Activated T-cell treated with anti-CD3 and anti-CD28 coated beads, Interleukin-2, amount 50 U/mL, for 4 hours (primary cell): Measurements from ENCODE around the gene ALG9. TPM values are rescaled to one million over a fixed set of nuclear protein-coding genes. Genes with fewer than 3 reads are reported as not detected.

ENCODE experiments used
- ATAC-seq, 2 donors: fragments of 200-7000 bp; cut with Tn5 transposase; one replicate each; pipeline ENCODE4 v1.10.0; 2021
- DNase-seq: peaks from one replicate; pipeline ENCODE4 v3.0.0-alpha.2; 2020
- H3K27me3 Mint-ChIP-seq: one replicate; pipeline ENCODE4 v1.8.0; 2021; ENCODE audit warnings: low read depth, mixed read lengths
- H3K36me3 Mint-ChIP-seq: one replicate; pipeline ENCODE4 v1.8.0; 2022; ENCODE audit warnings: mixed read lengths; ENCODE audit not compliant: insufficient read depth
- H3K4me1 Mint-ChIP-seq: one replicate; pipeline ENCODE4 v1.8.0; 2021; ENCODE audit warnings: low read depth, mixed read lengths
- H3K4me3 Mint-ChIP-seq: one replicate; pipeline ENCODE4 v1.8.0; 2021; ENCODE audit warnings: mild to moderate bottlenecking, moderate library complexity, mixed read lengths
- H3K9me3 Mint-ChIP-seq: one replicate; pipeline ENCODE4 v1.8.0; 2021; ENCODE audit warnings: mixed read lengths
- total RNA-seq, 3 donors: library from RNA; stranded (reverse); gene quantifications; one replicate each; pipeline ENCODE4 v1.2.1, GENCODE V29; 2021

Gene ALG9
- total RNA-seq, 3 donors from 2014 or later: 22.9 to 24.2 (median 23.8) TPM

GRCh38 chr11:111834432-111835163 is 36.8 kb downstream of the ALG9 start:
- Mint-ChIP-seq H3K36me3 (peaks cover 39% of the 10 kb centered on the region), H3K4me1 (no peaks in the 10 kb centered on the region), H3K9me3 (no peaks in the 10 kb centered on the region), H3K27me3 (no peaks in the 10 kb centered on the region), H3K4me3 (no peak overlapping the region)
- DNase-seq (no peak), ATAC-seq (no peak)

DNA sequence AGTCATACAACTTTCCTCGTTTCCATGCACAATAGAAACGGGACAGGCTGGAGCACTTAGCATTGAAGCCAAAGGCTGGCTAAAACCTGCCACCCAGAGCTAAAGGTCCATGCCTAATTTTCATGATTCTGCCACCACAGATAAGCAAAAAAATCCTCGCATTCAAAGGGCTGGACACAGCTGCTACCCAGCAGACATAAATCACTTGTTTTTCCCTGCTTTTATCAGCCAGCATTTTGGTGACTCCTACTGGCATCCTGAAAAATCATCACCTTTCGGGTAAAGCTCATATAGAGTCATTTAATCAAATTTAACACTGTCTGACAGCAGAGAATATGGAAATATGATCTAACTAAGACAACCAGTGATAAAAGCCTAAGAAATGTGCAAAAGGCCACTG is 37.9 kb downstream of the ALG9 start:
- DNase-seq (no peak), ATAC-seq (no peak)
- peaks cover 8% of the 10 kb centered on the region for H3K4me1 Mint-ChIP-seq
- no peaks in the 10 kb centered on the region for H3K9me3 Mint-ChIP-seq
- peaks cover 46% of the 10 kb centered on the region for H3K36me3 Mint-ChIP-seq
- H3K27me3 Mint-ChIP-seq: no peaks in the 10 kb centered on the region
- no peak overlapping the region for H3K4me3 Mint-ChIP-seq

DNA sequence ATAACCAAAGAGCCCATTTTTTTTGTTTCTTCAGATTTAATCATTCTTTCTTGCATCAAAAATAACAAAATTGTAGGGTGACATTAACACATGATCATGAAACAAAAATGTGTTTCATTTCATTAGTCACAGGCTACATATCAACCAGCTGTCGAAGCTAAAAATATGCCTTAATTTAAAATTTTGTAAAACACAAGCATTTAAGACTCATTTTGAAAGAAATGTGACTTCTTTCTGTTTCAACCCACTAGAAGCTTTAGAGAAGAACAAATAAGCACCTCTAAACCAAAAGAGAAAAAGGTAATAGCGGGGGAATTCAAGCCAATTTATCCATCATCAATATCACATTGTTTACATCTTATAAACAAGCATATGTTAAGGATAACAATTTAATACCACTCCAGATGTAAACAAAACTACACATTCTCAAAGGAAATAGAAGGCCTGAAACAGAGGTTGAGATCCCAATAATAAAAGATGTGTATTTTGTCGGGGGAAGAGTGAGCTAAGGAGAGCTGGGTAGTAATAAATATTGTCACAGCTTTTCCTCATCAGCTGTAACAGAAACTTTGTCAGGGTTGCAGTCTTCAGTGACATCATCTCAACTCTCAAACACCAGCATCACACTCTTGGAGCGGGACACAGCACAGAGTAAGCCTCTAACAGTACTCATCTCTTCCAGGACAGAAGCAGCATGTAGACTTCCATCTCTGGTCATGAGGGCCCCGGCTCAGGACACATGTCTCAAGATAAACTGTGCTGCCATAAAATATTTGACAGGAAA is 42.0 kb downstream of the ALG9 start:
- peaks cover 29% of the 10 kb centered on the region for H3K36me3 Mint-ChIP-seq
- peak; percentile 55 to 67 for ATAC-seq
- H3K4me3 Mint-ChIP-seq: no peak overlapping the region
- DNase-seq: no peak
- H3K27me3 Mint-ChIP-seq: no peaks in the 10 kb centered on the region
- H3K9me3 Mint-ChIP-seq: no peaks in the 10 kb centered on the region
- H3K4me1 Mint-ChIP-seq: peaks cover 8% of the 10 kb centered on the region

DNA sequence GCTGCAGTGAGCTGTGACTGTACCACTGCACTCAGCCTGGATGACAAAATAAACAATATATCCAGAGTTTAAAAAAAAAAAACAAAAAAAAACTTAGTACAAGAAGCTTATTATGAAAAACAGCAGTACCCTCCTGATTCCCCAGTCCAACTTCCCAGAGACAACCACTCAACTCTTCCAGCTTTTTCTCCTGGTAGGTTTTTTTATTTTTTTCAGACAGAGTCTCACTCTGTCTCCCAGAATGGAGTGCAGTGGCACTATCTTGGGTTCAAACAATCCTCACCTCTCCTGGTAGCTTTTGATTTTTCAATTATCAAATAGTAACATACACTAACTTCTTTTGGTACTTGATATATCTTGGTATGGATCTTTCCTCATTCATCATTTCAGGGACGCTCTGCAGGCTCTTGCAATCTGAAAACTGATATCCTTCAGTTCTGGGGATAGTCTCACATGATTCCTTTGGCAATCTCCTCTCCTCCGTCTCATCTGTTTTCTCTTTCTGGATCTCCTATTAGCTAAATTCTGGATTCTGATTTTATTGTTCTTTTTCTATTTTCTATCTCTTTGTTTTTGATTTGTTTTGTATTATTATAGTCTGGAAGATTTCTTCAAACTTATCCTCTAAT is 44.9 kb downstream of the ALG9 start:
- Mint-ChIP-seq H3K9me3 (no peaks in the 10 kb centered on the region), H3K4me3 (no peak overlapping the region), H3K27me3 (no peaks in the 10 kb centered on the region), H3K36me3 (peaks cover 26% of the 10 kb centered on the region), H3K4me1 (peaks cover 8% of the 10 kb centered on the region)
- no peak for DNase-seq
- ATAC-seq: no peak

- ATAC-seq: no peak
Measured at GRCh38 chr11:111823629-111824028, 47.8 kb downstream of the ALG9 start.

GRCh38 chr11:111823131-111823530 is 48.2 kb downstream of the ALG9 start:
- H3K4me3 Mint-ChIP-seq: no peak overlapping the region
- no peak for ATAC-seq
- H3K4me1 Mint-ChIP-seq: no peaks in the 10 kb centered on the region
- no peaks in the 10 kb centered on the region for H3K27me3 Mint-ChIP-seq
- DNase-seq: no peak
- no peaks in the 10 kb centered on the region for H3K9me3 Mint-ChIP-seq
- peaks cover 16% of the 10 kb centered on the region for H3K36me3 Mint-ChIP-seq

More at GRCh38 chr11:111823629-111824028, 47.8 kb downstream of the ALG9 start:
- H3K36me3 Mint-ChIP-seq: peaks cover 19% of the 10 kb centered on the region
- no peaks in the 10 kb centered on the region for H3K27me3 Mint-ChIP-seq
- no peaks in the 10 kb centered on the region for H3K4me1 Mint-ChIP-seq
- DNase-seq: no peak
- H3K4me3 Mint-ChIP-seq: no peak overlapping the region
- no peaks in the 10 kb centered on the region for H3K9me3 Mint-ChIP-seq

GRCh38 chr11:111819829-111820237 is 51.5 kb downstream of the ALG9 start:
- Mint-ChIP-seq H3K27me3 (no peaks in the 10 kb centered on the region), H3K4me3 (no peak overlapping the region), H3K36me3 (peaks cover 14% of the 10 kb centered on the region), H3K9me3 (no peaks in the 10 kb centered on the region), H3K4me1 (no peaks in the 10 kb centered on the region)
- DNase-seq (no peak), ATAC-seq (no peak)

DNA sequence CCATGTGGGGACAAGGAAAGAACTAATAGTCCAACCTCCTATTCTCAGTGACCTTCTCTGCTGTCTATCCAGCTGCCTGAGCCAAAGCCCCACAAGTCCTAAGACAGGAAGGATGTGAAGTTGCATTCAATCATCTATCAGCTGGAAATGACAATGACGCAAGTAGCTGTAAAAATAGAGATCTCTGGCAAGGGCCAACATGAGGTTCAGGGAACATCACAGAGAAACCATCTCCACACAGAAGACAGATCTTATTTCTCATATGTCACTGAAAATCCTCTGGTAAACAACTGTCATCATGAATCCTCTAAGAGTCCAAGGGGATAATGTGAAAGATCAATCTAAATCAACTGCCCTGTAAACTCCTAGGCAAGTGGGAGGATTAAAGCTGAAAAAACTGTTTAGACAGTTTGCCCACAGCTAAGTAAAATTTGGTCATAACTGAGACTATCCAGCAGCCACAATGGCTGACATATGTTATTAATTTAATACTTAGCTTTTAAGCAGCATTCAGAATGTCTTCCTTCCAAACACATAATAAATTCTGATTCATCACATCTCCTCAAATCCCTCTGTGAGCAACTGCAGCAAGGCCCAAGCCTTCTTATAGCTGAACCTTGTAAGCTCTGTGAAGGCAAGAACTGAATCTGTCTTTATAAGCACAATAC is 52.1 kb downstream of the ALG9 start:
- H3K4me1 Mint-ChIP-seq: no peaks in the 10 kb centered on the region
- no peak overlapping the region for H3K4me3 Mint-ChIP-seq
- peaks cover 18% of the 10 kb centered on the region for H3K36me3 Mint-ChIP-seq
- H3K9me3 Mint-ChIP-seq: no peaks in the 10 kb centered on the region
- ATAC-seq: no peak
- no peaks in the 10 kb centered on the region for H3K27me3 Mint-ChIP-seq
- DNase-seq: no peak

- DNase-seq: no peak
- ATAC-seq: no peak
Measured at GRCh38 chr11:111815489-111815888, 55.9 kb downstream of the ALG9 start.

GRCh38 chr11:111814557-111815320 is 56.6 kb downstream of the ALG9 start:
- no peaks in the 10 kb centered on the region for H3K9me3 Mint-ChIP-seq
- no peak for DNase-seq
- no peaks in the 10 kb centered on the region for H3K4me1 Mint-ChIP-seq
- ATAC-seq: no peak
- peaks cover 17% of the 10 kb centered on the region for H3K36me3 Mint-ChIP-seq
- no peak overlapping the region for H3K4me3 Mint-ChIP-seq
- no peaks in the 10 kb centered on the region for H3K27me3 Mint-ChIP-seq

More at GRCh38 chr11:111815489-111815888, 55.9 kb downstream of the ALG9 start:
- Mint-ChIP-seq H3K4me3 (no peak overlapping the region), H3K4me1 (no peaks in the 10 kb centered on the region), H3K27me3 (no peaks in the 10 kb centered on the region), H3K36me3 (peaks cover 17% of the 10 kb centered on the region), H3K9me3 (no peaks in the 10 kb centered on the region)

- ATAC-seq (no peak), DNase-seq (no peak)
- H3K4me1 Mint-ChIP-seq: no peaks in the 10 kb centered on the region
- H3K4me3 Mint-ChIP-seq: no peak overlapping the region
- no peaks in the 10 kb centered on the region for H3K9me3 Mint-ChIP-seq
- peaks cover 17% of the 10 kb centered on the region for H3K36me3 Mint-ChIP-seq
- H3K27me3 Mint-ChIP-seq: no peaks in the 10 kb centered on the region
Measured at GRCh38 chr11:111814106-111814505, 57.3 kb downstream of the ALG9 start.

- Mint-ChIP-seq H3K9me3 (no peaks in the 10 kb centered on the region), H3K36me3 (peaks cover 24% of the 10 kb centered on the region), H3K4me3 (no peak overlapping the region), H3K4me1 (no peaks in the 10 kb centered on the region), H3K27me3 (no peaks in the 10 kb centered on the region)
- no peak for DNase-seq
- ATAC-seq: no peak
Measured at GRCh38 chr11:111812211-111812610, 59.2 kb downstream of the ALG9 start.

- ATAC-seq: no peak
- H3K4me3 Mint-ChIP-seq: no peak overlapping the region
- H3K27me3 Mint-ChIP-seq: no peaks in the 10 kb centered on the region
- H3K9me3 Mint-ChIP-seq: no peaks in the 10 kb centered on the region
- H3K36me3 Mint-ChIP-seq: peaks cover 24% of the 10 kb centered on the region
- no peak for DNase-seq
- H3K4me1 Mint-ChIP-seq: no peaks in the 10 kb centered on the region
Measured at GRCh38 chr11:111811445-111811844, 59.9 kb downstream of the ALG9 start.

- H3K4me3 Mint-ChIP-seq: no peak overlapping the region
- no peak for DNase-seq
- H3K36me3 Mint-ChIP-seq: peaks cover 33% of the 10 kb centered on the region
- H3K4me1 Mint-ChIP-seq: no peaks in the 10 kb centered on the region
- no peaks in the 10 kb centered on the region for H3K27me3 Mint-ChIP-seq
- ATAC-seq: no peak
- H3K9me3 Mint-ChIP-seq: no peaks in the 10 kb centered on the region
Measured at GRCh38 chr11:111808834-111809233, 62.5 kb downstream of the ALG9 start.
